Renal cortical epithelial cell (primary cell): Measurements from ENCODE around the gene EXOC4. TPM values are rescaled to one million over a fixed set of nuclear protein-coding genes. Genes with fewer than 3 reads are reported as not detected.
A peak's percentile ranks its signal among the peaks of the same experiment; 100 is the strongest.
"Not testable (repeated sequence)": the region's sequence is repeated elsewhere in the genome, so short reads cannot be mapped to it uniquely, and the experiment has no call there.

Source experiments
- DNase-seq: peaks from one replicate; pipeline ENCODE4 v3.0.0-alpha.2; 2011; ENCODE audit warnings: low read depth
- total RNA-seq: library from RNA; depleted of rRNA; stranded (reverse); fragments of >200 nt; gene quantifications from 2 replicates; pipeline ENCODE4 v1.2.3, GENCODE V29; 2014

Gene EXOC4
- total RNA-seq, 1 donor from 2014 or later = 144 TPM

GRCh38 chr7:133978502-133979295, 725.8 kb downstream of the EXOC4 start:
- DNase-seq = no peak

- no peak for DNase-seq
Observed at GRCh38 chr7:133980804-133981203, 727.9 kb downstream of the EXOC4 start.

GRCh38 chr7:133983685-133984419, 731.0 kb downstream of the EXOC4 start:
- no peak for DNase-seq

- no peak for DNase-seq
Observed at GRCh38 chr7:133985300-133985699, 732.4 kb downstream of the EXOC4 start.

- DNase-seq = no peak
Observed at GRCh38 chr7:133987582-133987981, 734.7 kb downstream of the EXOC4 start.

GRCh38 chr7:133993547-133993946, 740.7 kb downstream of the EXOC4 start:
- DNase-seq = no peak

- not testable (repeated sequence) for DNase-seq
Observed at GRCh38 chr7:133994100-133994499, 741.2 kb downstream of the EXOC4 start.

- DNase-seq = no peak
Observed at GRCh38 chr7:133997463-133997862, 744.6 kb downstream of the EXOC4 start.

GRCh38 chr7:133999178-133999577, 746.3 kb downstream of the EXOC4 start:
- DNase-seq = no peak

- DNase-seq = no peak
Observed at GRCh38 chr7:134004829-134005505, 752.1 kb downstream of the EXOC4 start.

- no peak for DNase-seq
Observed at GRCh38 chr7:134009314-134010110, 756.6 kb downstream of the EXOC4 start.

GRCh38 chr7:134013249-134013648, 760.4 kb downstream of the EXOC4 start:
- DNase-seq = no peak

GRCh38 chr7:134014935-134015334, 762.1 kb downstream of the EXOC4 start:
- peak; percentile 34 for DNase-seq

- peak; percentile 34 for DNase-seq
Observed at GRCh38 chr7:134016223-134016941, 763.5 kb downstream of the EXOC4 start.

GRCh38 chr7:134016942-134017303, 764.0 kb downstream of the EXOC4 start:
- DNase-seq = no peak

- DNase-seq = no peak
Observed at GRCh38 chr7:134018306-134018705, 765.4 kb downstream of the EXOC4 start.

- DNase-seq = no peak
Observed at GRCh38 chr7:134019251-134019650, 766.4 kb downstream of the EXOC4 start.

- no peak for DNase-seq
Observed at GRCh38 chr7:134021836-134022235, 769.0 kb downstream of the EXOC4 start.

GRCh38 chr7:134022286-134022911, 769.5 kb downstream of the EXOC4 start:
- DNase-seq = no peak

- DNase-seq = no peak
Observed at GRCh38 chr7:134024739-134025138, 771.9 kb downstream of the EXOC4 start.

GRCh38 chr7:134028853-134029252, 776.0 kb downstream of the EXOC4 start:
- DNase-seq = no peak
